Measurements from ENCODE around the gene CARMIL3.
A peak's percentile ranks its signal among the peaks of the same experiment; 100 is the strongest.

Gene CARMIL3

GRCh38 chr14:24116128-24116814 is 64.5 kb downstream of the CARMIL3 start:
- no peaks in the 10 kb centered on the region for H3K27me3 ChIP-seq (replicated peaks; ENCODE audit: control insufficient read depth, insufficient read depth, low read length)
- H3K4me3 ChIP-seq (ENCODE audit: low read length), result peak overlapping the region; percentile 87
- no peak overlapping the region for H3K9ac ChIP-seq (ENCODE audit: low read length)
- H3K9me3 ChIP-seq (ENCODE audit: control insufficient read depth, low read length), result no peaks in the 10 kb centered on the region
- H3K36me3 ChIP-seq (ENCODE audit: control insufficient read depth, insufficient read depth, low read length, severe bottlenecking), result peaks cover 38% of the 10 kb centered on the region
- H3K4me1 ChIP-seq (ENCODE audit: control insufficient read depth, insufficient read depth, low read length), result peaks cover 15% of the 10 kb centered on the region
- DNase-seq (ENCODE audit: low read depth), result no peak

- peaks cover 45% of the 10 kb centered on the region for H3K36me3 ChIP-seq (ENCODE audit: control insufficient read depth, insufficient read depth, low read length, severe bottlenecking)
- no peak overlapping the region for H3K4me3 ChIP-seq (ENCODE audit: low read length)
- peaks cover 15% of the 10 kb centered on the region for H3K4me1 ChIP-seq (ENCODE audit: control insufficient read depth, insufficient read depth, low read length)
- no peak for DNase-seq (ENCODE audit: low read depth)
- no peak overlapping the region for H3K9ac ChIP-seq (ENCODE audit: low read length)
- H3K27me3 ChIP-seq (replicated peaks; ENCODE audit: control insufficient read depth, insufficient read depth, low read length), result no peaks in the 10 kb centered on the region
- no peaks in the 10 kb centered on the region for H3K9me3 ChIP-seq (ENCODE audit: control insufficient read depth, low read length)
These were observed 65.4 kb downstream of the CARMIL3 start for GRCh38 chr14:24117179-24117578.
